GM23248 (cell line): ENCODE results near the gene CADM4. TPM values are rescaled to one million over a fixed set of nuclear protein-coding genes. Genes with fewer than 3 reads are reported as not detected.

Source experiments
- DNase-seq: peaks from one replicate; pipeline ENCODE4 v3.0.0-alpha.2; 2015
- H2AFZ ChIP-seq: fragments of 200-600 bp; sonication (generic); 2 replicates; pipeline ENCODE4 v1.6.1; 2016; ENCODE audit warnings: antibody characterized with exemption
- H3F3A ChIP-seq: fragments of 200-600 bp; sonication (generic); 2 replicates; pipeline ENCODE4 v1.6.1; 2016; ENCODE audit warnings: mild to moderate bottlenecking, antibody characterized with exemption, mixed run types; ENCODE audit not compliant: insufficient read depth
- H3K27ac ChIP-seq: fragments of 200-600 bp; sonication (generic); 2 replicates; pipeline ENCODE4 v1.5.1; 2016; ENCODE audit warnings: mild to moderate bottlenecking
- H3K27me3 ChIP-seq: fragments of 200-600 bp; sonication (generic); replicated peaks from 2 replicates; pipeline ENCODE4 v1.6.1; 2016; ENCODE audit warnings: mild to moderate bottlenecking; ENCODE audit not compliant: insufficient read depth
- H3K36me3 ChIP-seq: fragments of 200-600 bp; sonication (generic); 2 replicates; pipeline ENCODE4 v1.6.1; 2016; ENCODE audit warnings: low read depth, mild to moderate bottlenecking
- H3K4me1 ChIP-seq: fragments of 200-600 bp; sonication (generic); 2 replicates; pipeline ENCODE4 v1.6.1; 2016; ENCODE audit warnings: mild to moderate bottlenecking; ENCODE audit not compliant: insufficient read depth
- H3K4me2 ChIP-seq: fragments of 200-600 bp; sonication (generic); one replicate; pipeline ENCODE4 v1.6.1; 2016; ENCODE audit warnings: mild to moderate bottlenecking; ENCODE audit not compliant: unreplicated experiment
- H3K4me3 ChIP-seq: fragments of 200-600 bp; sonication (generic); 2 replicates; pipeline ENCODE4 v1.5.1; 2016; ENCODE audit warnings: mild to moderate bottlenecking
- H3K79me2 ChIP-seq: fragments of 200-600 bp; sonication (generic); 2 replicates; pipeline ENCODE4 v1.6.1; 2016; ENCODE audit warnings: mild to moderate bottlenecking; ENCODE audit not compliant: insufficient read depth
- H3K9ac ChIP-seq: fragments of 200-600 bp; sonication (generic); 2 replicates; pipeline ENCODE4 v1.6.1; 2016; ENCODE audit warnings: mild to moderate bottlenecking
- H3K9me2 ChIP-seq: fragments of 200-600 bp; sonication (generic); 2 replicates; pipeline ENCODE4 v1.6.1; 2016; ENCODE audit warnings: mixed run types, mild to moderate bottlenecking, moderate library complexity; ENCODE audit not compliant: insufficient read depth
- H3K9me3 ChIP-seq: fragments of 200-600 bp; sonication (generic); one replicate; pipeline ENCODE4 v1.6.1; 2017; ENCODE audit warnings: low read depth
- H4K20me1 ChIP-seq: fragments of 200-600 bp; sonication (generic); 2 replicates; pipeline ENCODE4 v1.6.0; 2016; ENCODE audit not compliant: insufficient read depth
- EZH2 ChIP-seq: fragments of 200-600 bp; sonication (generic); IDR thresholded peaks from 2 replicates; pipeline ENCODE4 v1.6.1; 2018; ENCODE audit warnings: antibody characterized with exemption, mild to moderate bottlenecking; ENCODE audit not compliant: insufficient read depth, poor library complexity, severe bottlenecking
- EZH2phosphoT487 ChIP-seq: fragments of 200-600 bp; sonication (generic); IDR thresholded peaks from 2 replicates; pipeline ENCODE4 v1.6.1; 2018; ENCODE audit warnings: antibody characterized with exemption, moderate library complexity, mild to moderate bottlenecking, low read depth; ENCODE audit not compliant: insufficient read depth
- WGBS, 2 experiments: methylation state at CpG; one replicate each; pipeline ENCODE4 v1.1.6; 2015 to 2017; ENCODE audit warnings: low lambda C conversion rate in 2 of 2, low coverage in 1 of 2; ENCODE audit errors: missing lambda C conversion rate in 2 of 2; 5-methylcytosine and 5-hydroxymethylcytosine counted together
- in situ Hi-C: fragments of 300-500 bp; cut with MboI; formaldehyde crosslinking; loops from 2 replicates; pipeline ENCODE4 v1.15.0; 2020
- polyA plus RNA-seq: library from polyadenylated mRNA; unstranded; fragments of >200 nt; fragmentation: Nextera tagmentation; extraction: Ambion mirVana; gene quantifications from 2 replicates; pipeline ENCODE4 v1.2.1, GENCODE V29; 2016
- total RNA-seq: library from RNA; depleted of rRNA; stranded (reverse); fragments of >200 nt; shearing (Covaris generic); gene quantifications from 2 replicates; pipeline ENCODE4 v1.2.3, GENCODE V29; 2014

Gene CADM4
- total and polyA plus RNA-seq, 2 experiments from 2014 or later = 0.14 to 1.7 TPM

DNA sequence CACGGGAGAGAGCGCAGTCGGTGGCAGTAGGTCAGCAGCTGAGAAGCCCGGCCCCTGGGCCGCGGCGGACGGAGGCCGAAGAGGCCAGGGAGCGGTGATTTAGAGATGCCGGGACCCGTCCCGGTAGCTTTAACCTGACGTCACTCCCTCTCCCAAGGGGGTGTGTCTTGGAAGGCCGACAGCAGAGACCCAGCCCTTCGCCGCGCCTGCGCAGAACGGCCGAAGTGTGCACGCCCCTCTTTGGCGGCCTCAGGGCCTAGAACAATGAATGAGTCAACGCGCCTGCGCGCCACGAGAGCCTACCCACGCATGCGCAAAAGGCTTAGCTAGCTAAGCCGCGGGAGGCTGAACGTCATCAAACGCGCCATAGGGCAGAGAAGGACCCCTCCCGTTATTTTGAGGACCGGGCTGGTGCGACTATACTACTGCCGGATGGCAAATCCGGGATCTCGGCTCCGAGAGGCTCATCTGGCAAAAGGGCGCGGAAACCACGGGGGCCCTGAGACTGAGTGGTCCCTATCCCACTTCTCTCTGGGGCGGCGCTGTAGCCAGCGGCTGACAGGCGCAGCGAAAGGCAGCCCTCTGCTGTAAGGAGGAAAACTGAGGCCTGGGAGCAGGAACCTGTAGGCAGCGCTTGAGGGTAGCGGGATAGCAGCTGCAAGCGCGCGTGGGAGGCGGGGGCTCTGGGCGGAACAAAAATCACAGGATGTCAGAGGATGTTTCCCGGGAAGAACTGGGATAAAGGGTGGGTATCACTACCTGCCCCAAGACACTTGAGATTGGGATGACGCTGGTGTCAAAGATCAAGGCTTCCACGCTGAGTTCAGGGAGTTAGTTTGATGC lies 43.4 kb downstream of the CADM4 start, which contains the start of the genes IRGQ and ZNF576:
Gene IRGQ (minus strand): TSS at position 136 of the 843 bp plus-strand sequence. CDS start 796 bp downstream, outside the sequence.
Gene ZNF576 (plus strand): TSS at position 597 of the 843 bp plus-strand sequence. CDS start 514 bp downstream, outside the sequence.
- 0 to 1% methylated on average over 57 to 59 of the region's 60 CpGs for WGBS, 2 experiments
- Histone ChIP-seq H3K27ac (peak within 1 kb of the TSS; percentile 98), H3K79me2 (peaks cover 75% of the 10 kb centered on the region), H3K27me3 (no peaks in the 10 kb centered on the region), H3F3A (peaks cover 4% of the 10 kb centered on the region; the same call in 1 of the 2 replicates), H3K4me3 (peak within 1 kb of the TSS; percentile 96), H3K9me2 (no peaks in the 10 kb centered on the region), H4K20me1 (no peaks in the 10 kb centered on the region), H3K4me1 (peaks cover 22% of the 10 kb centered on the region), H3K36me3 (peaks cover 4% of the 10 kb centered on the region; the same call in 1 of the 2 replicates), H3K9me3 (no peaks in the 10 kb centered on the region), H2AFZ (peak within 1 kb of the TSS; percentile 87), H3K4me2 (peak within 1 kb of the TSS; percentile 91), H3K9ac (peak within 1 kb of the TSS; percentile 97)
- in situ Hi-C loops = no loop called here
- TF ChIP-seq EZH2phosphoT487 (no peak), EZH2 (no peak)
- DNase-seq = peak; percentile 100

DNA sequence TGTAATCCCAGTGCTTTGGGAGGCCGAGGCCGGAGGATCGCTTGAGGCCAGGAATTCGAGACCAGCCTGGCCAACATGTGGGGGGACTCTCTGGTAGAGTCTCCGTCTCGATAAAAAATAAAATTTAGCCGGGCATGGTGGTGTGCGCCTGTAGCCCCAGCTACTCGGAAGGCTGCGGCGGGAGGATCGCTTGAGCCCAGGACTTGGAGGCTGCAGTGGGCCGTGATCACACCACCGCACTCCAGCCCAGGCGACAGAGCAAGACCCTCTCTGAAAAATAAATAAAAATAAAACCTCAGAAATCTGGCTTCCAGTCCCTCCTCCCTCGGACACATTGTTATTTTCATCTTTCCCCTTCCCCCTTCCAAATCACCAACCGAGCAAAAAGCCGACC lies 44.0 kb downstream of the CADM4 start:
- Histone ChIP-seq H3K9me3 (no peaks in the 10 kb centered on the region), H3K4me1 (peaks cover 22% of the 10 kb centered on the region), H2AFZ (peak overlapping the region; percentile 80), H3F3A (peaks cover 4% of the 10 kb centered on the region; the same call in 1 of the 2 replicates), H3K4me3 (peak overlapping the region; percentile 94), H3K9ac (peak overlapping the region; percentile 86), H3K36me3 (no peaks in the 10 kb centered on the region; the same call in 1 of the 2 replicates), H3K9me2 (no peaks in the 10 kb centered on the region), H3K27ac (peak overlapping the region; percentile 79), H3K27me3 (no peaks in the 10 kb centered on the region), H3K4me2 (peak overlapping the region; percentile 85), H3K79me2 (peaks cover 81% of the 10 kb centered on the region), H4K20me1 (no peaks in the 10 kb centered on the region)
- TF ChIP-seq EZH2phosphoT487 (no peak), EZH2 (no peak)
- in situ Hi-C loops = no loop called here
- no peak for DNase-seq
- 1% methylated on average over 18 of the region's 18 CpGs for WGBS, 2 experiments

DNA sequence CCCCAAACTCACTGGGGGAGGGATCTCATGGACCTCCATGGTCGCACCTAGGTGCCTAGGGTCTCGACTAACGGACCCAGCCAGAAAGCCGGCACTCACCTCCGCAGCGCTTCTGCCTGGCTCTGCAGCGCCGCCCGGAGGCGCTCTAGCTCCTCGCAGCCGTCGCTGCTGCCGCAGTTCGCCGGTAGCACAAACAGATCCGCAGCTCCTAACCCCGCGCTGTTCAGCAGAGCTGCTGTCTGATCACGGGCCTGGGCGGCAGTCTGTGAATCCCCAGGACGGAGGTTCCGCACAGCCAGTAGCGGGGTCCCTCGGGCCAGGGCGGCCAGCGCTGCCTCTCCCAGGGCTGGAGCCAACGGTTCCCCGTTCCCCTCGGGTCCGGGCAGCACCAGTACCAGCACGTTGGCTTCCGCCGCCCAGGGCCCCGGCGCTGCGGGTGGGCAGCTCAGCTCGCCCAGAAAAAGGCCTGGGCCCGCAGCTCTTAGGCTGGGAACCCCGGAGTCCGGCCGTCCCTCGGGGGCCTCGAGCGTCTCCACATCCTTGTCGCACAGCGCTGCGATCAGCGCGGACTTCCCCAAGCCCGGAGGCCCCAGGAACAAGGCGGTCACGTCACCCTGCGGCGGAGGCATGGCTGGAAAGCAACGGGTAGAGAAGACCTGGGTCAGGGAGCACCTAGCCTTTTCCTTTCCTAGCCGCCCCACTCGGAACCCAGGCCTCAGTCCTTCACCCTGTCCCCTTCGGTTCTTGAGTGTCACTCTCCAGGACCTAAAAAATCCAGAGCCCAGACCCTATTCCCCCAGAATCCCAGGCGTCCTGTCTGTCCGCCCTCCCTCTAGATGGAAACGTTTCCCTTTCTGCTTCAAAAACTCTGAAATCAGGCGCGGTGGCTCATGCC lies 44.7 kb downstream of the CADM4 start:
- DNase-seq = peak; percentile 85
- Histone ChIP-seq H2AFZ (peak overlapping the region; percentile 80), H3K9ac (peak overlapping the region; percentile 86), H3K4me2 (peak overlapping the region; percentile 85), H3F3A (peaks cover 4% of the 10 kb centered on the region; the same call in 1 of the 2 replicates), H3K27me3 (no peaks in the 10 kb centered on the region), H3K4me3 (peak overlapping the region; percentile 94), H3K27ac (peak overlapping the region; percentile 79), H3K9me3 (no peaks in the 10 kb centered on the region), H3K4me1 (peaks cover 22% of the 10 kb centered on the region), H4K20me1 (no peaks in the 10 kb centered on the region), H3K36me3 (no peaks in the 10 kb centered on the region; the same call in 1 of the 2 replicates), H3K9me2 (no peaks in the 10 kb centered on the region), H3K79me2 (peaks cover 82% of the 10 kb centered on the region)
- WGBS, 2 experiments = 3% methylated on average over 56 to 64 of the region's 64 CpGs
- TF ChIP-seq EZH2 (no peak), EZH2phosphoT487 (no peak)
- in situ Hi-C loops = no loop called here

DNA sequence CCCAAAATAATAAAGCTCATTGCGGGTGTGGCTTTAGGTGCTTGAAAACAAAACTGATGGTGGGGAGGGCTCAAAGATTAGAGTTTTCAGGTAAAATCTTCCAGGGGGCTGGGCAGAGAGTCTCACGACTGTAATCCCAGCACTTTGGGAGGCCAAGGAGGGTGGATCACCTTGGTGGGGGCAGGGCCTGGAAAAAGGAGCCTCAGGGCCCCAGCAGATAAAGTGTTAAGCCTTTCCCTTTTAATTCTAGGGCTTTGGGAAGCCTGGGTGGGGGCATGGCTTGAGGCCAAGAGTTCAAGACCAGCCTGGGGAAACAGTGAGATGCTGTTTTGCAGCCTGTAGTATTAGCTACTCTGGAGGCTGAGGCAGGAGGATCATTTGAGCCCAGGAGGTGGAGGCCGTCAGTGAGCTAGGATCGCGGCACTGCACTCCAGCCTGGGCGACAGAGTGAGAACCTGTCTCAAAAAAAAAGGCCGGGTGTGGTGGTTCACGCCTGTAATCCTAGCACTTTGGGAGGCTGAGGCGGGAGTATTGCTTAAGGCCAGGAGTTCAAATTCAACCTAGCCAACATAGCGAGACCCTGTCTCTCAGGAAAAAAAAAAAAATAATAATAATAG lies 45.5 kb downstream of the CADM4 start:
- Histone ChIP-seq H3K4me3 (peak overlapping the region; percentile 94), H2AFZ (no peak overlapping the region), H3K9me3 (no peaks in the 10 kb centered on the region), H3K79me2 (peaks cover 81% of the 10 kb centered on the region), H3K4me2 (peak overlapping the region; percentile 85), H3K4me1 (peaks cover 22% of the 10 kb centered on the region), H3K27ac (peak overlapping the region; percentile 79), H3K9me2 (no peaks in the 10 kb centered on the region), H3K27me3 (no peaks in the 10 kb centered on the region), H3K9ac (peak overlapping the region; percentile 86; the same call in 1 of the 2 replicates), H3F3A (peaks cover 4% of the 10 kb centered on the region; the same call in 1 of the 2 replicates), H3K36me3 (peaks cover under 1% of the 10 kb centered on the region; the same call in 1 of the 2 replicates), H4K20me1 (no peaks in the 10 kb centered on the region)
- no peak for DNase-seq
- 83 to 85% methylated on average over 10 of the region's 10 CpGs for WGBS, 2 experiments
- TF ChIP-seq EZH2 (no peak), EZH2phosphoT487 (no peak)
- in situ Hi-C loops = no loop called here
